Kidney epithelial cell (primary cell): Measurements from ENCODE around the gene LHPP. TPM values are rescaled to one million over a fixed set of nuclear protein-coding genes. Genes with fewer than 3 reads are reported as not detected.
"Not testable (repeated sequence)": the region's sequence is repeated elsewhere in the genome, so short reads cannot be mapped to it uniquely, and the experiment has no call there.

ENCODE experiments used
- DNase-seq: peaks from one replicate; pipeline ENCODE4 v3.0.0-alpha.2; 2010; ENCODE audit warnings: low read depth
- H3K27me3 ChIP-seq: 2 replicates; pipeline ENCODE4 v1.6.0; 2011; ENCODE audit warnings: low read length; ENCODE audit not compliant: control insufficient read depth, insufficient read depth
- H3K36me3 ChIP-seq: 2 replicates; pipeline ENCODE4 v1.5.1; 2011; ENCODE audit warnings: low read length; ENCODE audit not compliant: control insufficient read depth, insufficient read depth
- H3K4me3 ChIP-seq: 2 replicates; pipeline ENCODE4 v1.5.1; 2011; ENCODE audit warnings: low read depth, mild to moderate bottlenecking, control low read depth, low read length
- CTCF ChIP-seq: IDR thresholded peaks from 2 replicates; pipeline ENCODE4 v1.5.1; 2011; ENCODE audit warnings: mild to moderate bottlenecking, moderate library complexity, low read length, control low read depth, inconsistent platforms; ENCODE audit not compliant: insufficient read depth, poor library complexity, severe bottlenecking
- total RNA-seq: library from RNA; depleted of rRNA; stranded (reverse); fragments of >200 nt; gene quantifications from 2 replicates; pipeline ENCODE4 v1.2.3, GENCODE V29; 2015

The LHPP gene
- total RNA-seq, 1 donor from 2014 or later = 6.3 TPM

- no peak for DNase-seq
- H3K27me3 ChIP-seq = peaks cover 18% of the 10 kb centered on the region
- no peaks in the 10 kb centered on the region for H3K36me3 ChIP-seq
- TF ChIP-seq CTCF = no peak
- H3K4me3 ChIP-seq = no peak overlapping the region
Observed at GRCh38 chr10:124605856-124606812, 144.5 kb downstream of the LHPP start.

- H3K36me3 ChIP-seq = no peaks in the 10 kb centered on the region
- DNase-seq = no peak
- peaks cover 12% of the 10 kb centered on the region for H3K27me3 ChIP-seq
- no peak for TF ChIP-seq CTCF
- no peak overlapping the region for H3K4me3 ChIP-seq
Observed at GRCh38 chr10:124606822-124607221, 145.2 kb downstream of the LHPP start.

- TF ChIP-seq CTCF = no peak
- H3K36me3 ChIP-seq = no peaks in the 10 kb centered on the region
- H3K27me3 ChIP-seq = peaks cover 9% of the 10 kb centered on the region
- DNase-seq = no peak
- H3K4me3 ChIP-seq = no peak overlapping the region
Observed at GRCh38 chr10:124607693-124608092, 146.1 kb downstream of the LHPP start.

GRCh38 chr10:124608093-124608721, 146.6 kb downstream of the LHPP start:
- H3K36me3 ChIP-seq = no peaks in the 10 kb centered on the region
- H3K27me3 ChIP-seq = peaks cover 9% of the 10 kb centered on the region
- TF ChIP-seq CTCF = no peak
- no peak for DNase-seq
- H3K4me3 ChIP-seq = no peak overlapping the region

- H3K4me3 ChIP-seq = no peak overlapping the region
- DNase-seq = no peak
- H3K36me3 ChIP-seq = no peaks in the 10 kb centered on the region
- H3K27me3 ChIP-seq = peaks cover 9% of the 10 kb centered on the region
- TF ChIP-seq CTCF = no peak
Observed at GRCh38 chr10:124609698-124610097, 148.1 kb downstream of the LHPP start.

- not testable (repeated sequence) for H3K27me3 ChIP-seq, H3K4me3 ChIP-seq, H3K36me3 ChIP-seq, DNase-seq
Observed at GRCh38 chr10:124610186-124610585, 148.6 kb downstream of the LHPP start.

- not testable (repeated sequence) for H3K36me3 ChIP-seq, H3K27me3 ChIP-seq, DNase-seq, H3K4me3 ChIP-seq
Observed at GRCh38 chr10:124610851-124611250, 149.2 kb downstream of the LHPP start.
